Thoracic aorta (tissue), 2 donors: ENCODE measurements around the gene RGL1. TPM values are rescaled to one million over a fixed set of nuclear protein-coding genes. Genes with fewer than 3 reads are reported as not detected.

ENCODE experiments used
- ATAC-seq: fragments of 150-250 bp; one replicate; pipeline ENCODE4 v1.8.0; 2017; ENCODE audit warnings: low read depth; ENCODE audit not compliant: insufficient number of reproducible peaks, low FRiP score
- DNase-seq: peaks from one replicate; pipeline ENCODE4 v3.0.0-alpha.2; 2020; ENCODE audit warnings: low spot score
- H3K27ac ChIP-seq, 2 donors: fragments of 200-600 bp; sonication (generic); 1 replicate in 1 of 2; 2 replicates in 1 of 2; pipeline ENCODE4 v1.5.1; 2016; ENCODE audit warnings: mild to moderate bottlenecking in 2 of 2, moderate library complexity in 2 of 2
- H3K27me3 ChIP-seq: fragments of 200-600 bp; sonication (generic); replicated peaks from 2 replicates; pipeline ENCODE4 v1.6.0; 2016; ENCODE audit warnings: mild to moderate bottlenecking; ENCODE audit not compliant: insufficient read depth
- H3K36me3 ChIP-seq: fragments of 200-600 bp; sonication (generic); one replicate; pipeline ENCODE4 v1.5.1; 2016
- H3K4me1 ChIP-seq, 2 donors: fragments of 200-600 bp; sonication (generic); 1 replicate in 1 of 2; 2 replicates in 1 of 2; pipeline versions ENCODE4 v1.5.1 to v1.6.0; 2016; ENCODE audit warnings: low read depth in 2 of 2, mild to moderate bottlenecking in 1 of 2; ENCODE audit not compliant: control insufficient read depth in 1 of 2
- H3K4me3 ChIP-seq: fragments of 200-600 bp; sonication (generic); 2 replicates; pipeline ENCODE4 v1.5.1; 2016; ENCODE audit warnings: mild to moderate bottlenecking
- H3K9me3 ChIP-seq: fragments of 200-600 bp; sonication (generic); 2 replicates; pipeline ENCODE4 v1.5.1; 2016
- CTCF ChIP-seq: fragments of 200-600 bp; sonication (generic); IDR thresholded peaks from one replicate; pipeline ENCODE4 v1.5.1; 2019; ENCODE audit warnings: antibody characterized with exemption
- total RNA-seq, 2 donors: library from RNA; depleted of rRNA; stranded (reverse); fragments of >200 nt; gene quantifications; one replicate each; pipeline versions ENCODE4 v1.1.0 to v1.2.3, GENCODE V29; 2016

The RGL1 gene
- total RNA-seq, 2 donors from 2014 or later: 27.6 to 35.7 TPM

- ATAC-seq (no peak), DNase-seq (no peak)
- peaks cover 6% of the 10 kb centered on the region for H3K9me3 ChIP-seq
- H3K27ac ChIP-seq: no peak overlapping the region
- no peaks in the 10 kb centered on the region for H3K4me1 ChIP-seq
- no peaks in the 10 kb centered on the region for H3K27me3 ChIP-seq
- no peak for TF ChIP-seq CTCF
- no peak overlapping the region for H3K4me3 ChIP-seq
- no peaks in the 10 kb centered on the region for H3K36me3 ChIP-seq
These were observed 31.2 kb upstream of the RGL1 start for GRCh38 chr1:183773482-183774274.

GRCh38 chr1:183774938-183775337 is 30.0 kb upstream of the RGL1 start:
- H3K9me3 ChIP-seq: peaks cover 6% of the 10 kb centered on the region
- H3K36me3 ChIP-seq: no peaks in the 10 kb centered on the region
- no peaks in the 10 kb centered on the region for H3K27me3 ChIP-seq
- TF ChIP-seq CTCF: no peak
- H3K4me1 ChIP-seq: no peaks in the 10 kb centered on the region
- no peak for DNase-seq
- ATAC-seq: no peak
- H3K27ac ChIP-seq: no peak overlapping the region
- no peak overlapping the region for H3K4me3 ChIP-seq

- DNase-seq: no peak
- no peak for ATAC-seq
- TF ChIP-seq CTCF: no peak
These were observed 28.2 kb upstream of the RGL1 start for GRCh38 chr1:183776731-183777130.

GRCh38 chr1:183777328-183777727 is 27.6 kb upstream of the RGL1 start:
- H3K27ac ChIP-seq: no peak overlapping the region
- ATAC-seq (no peak), DNase-seq (no peak)
- no peaks in the 10 kb centered on the region for H3K36me3 ChIP-seq
- no peak overlapping the region for H3K4me3 ChIP-seq
- TF ChIP-seq CTCF: no peak
- no peaks in the 10 kb centered on the region for H3K4me1 ChIP-seq
- H3K9me3 ChIP-seq: no peaks in the 10 kb centered on the region
- no peaks in the 10 kb centered on the region for H3K27me3 ChIP-seq

More at GRCh38 chr1:183776731-183777130, 28.2 kb upstream of the RGL1 start:
- Histone ChIP-seq H3K4me1 (no peaks in the 10 kb centered on the region), H3K36me3 (no peaks in the 10 kb centered on the region), H3K27me3 (no peaks in the 10 kb centered on the region), H3K27ac (no peak overlapping the region), H3K4me3 (no peak overlapping the region), H3K9me3 (no peaks in the 10 kb centered on the region)

- H3K27me3 ChIP-seq: no peaks in the 10 kb centered on the region
- no peak overlapping the region for H3K4me3 ChIP-seq
- TF ChIP-seq CTCF: no peak
- H3K27ac ChIP-seq: no peak overlapping the region
- H3K9me3 ChIP-seq: no peaks in the 10 kb centered on the region
- DNase-seq (no peak), ATAC-seq (no peak)
- no peaks in the 10 kb centered on the region for H3K36me3 ChIP-seq
- no peaks in the 10 kb centered on the region for H3K4me1 ChIP-seq
These were observed 26.9 kb upstream of the RGL1 start for GRCh38 chr1:183778045-183778444.
